Naive B cell (primary cell): Measurements from ENCODE around the gene TSKS. TPM values are rescaled to one million over a fixed set of nuclear protein-coding genes. Genes with fewer than 3 reads are reported as not detected.

Experiments used
- ATAC-seq, 2 donors: fragments of 150-1000 bp; cut with Tn5 transposase; 2 replicates each; pipeline ENCODE4 v1.10.0; 2021; ENCODE audit warnings: low read depth in 2 of 2, mild to moderate bottlenecking in 2 of 2, moderate library complexity in 2 of 2
- DNase-seq: peaks from one replicate; pipeline ENCODE4 v3.0.0; 2022
- H3K27ac Mint-ChIP-seq, 6 donors: one replicate each; pipeline ENCODE4 v1.8.0; 2020 to 2022; ENCODE audit warnings: mild to moderate bottlenecking in 6 of 6, mixed read lengths in 6 of 6, moderate library complexity in 5 of 6, inconsistent platforms in 2 of 6
- H3K27me3 Mint-ChIP-seq, 3 donors: one replicate each; pipeline ENCODE4 v1.8.0; 2021 to 2022; ENCODE audit warnings: mixed read lengths in 3 of 3, mild to moderate bottlenecking in 1 of 3
- H3K36me3 Mint-ChIP-seq, 2 donors: one replicate each; pipeline ENCODE4 v1.8.0; 2020 to 2022; ENCODE audit warnings: mixed read lengths in 2 of 2, inconsistent platforms in 1 of 2, mild to moderate bottlenecking in 1 of 2
- H3K4me1 Mint-ChIP-seq, 3 donors: one replicate each; pipeline ENCODE4 v1.8.0; 2020 to 2022; ENCODE audit warnings: mixed read lengths in 3 of 3, inconsistent platforms in 1 of 3, mild to moderate bottlenecking in 1 of 3, moderate library complexity in 1 of 3
- H3K4me3 Mint-ChIP-seq, 8 donors: one replicate each; pipeline ENCODE4 v1.8.0; 2020 to 2022; ENCODE audit warnings: mild to moderate bottlenecking in 8 of 8, mixed read lengths in 8 of 8, moderate library complexity in 8 of 8, inconsistent platforms in 2 of 8
- H3K9me3 Mint-ChIP-seq, 7 donors: one replicate each; pipeline ENCODE4 v1.8.0; 2020 to 2022; ENCODE audit warnings: mixed read lengths in 7 of 7, mild to moderate bottlenecking in 5 of 7, inconsistent platforms in 2 of 7, moderate library complexity in 1 of 7
- polyA plus RNA-seq, 6 donors: library from polyadenylated mRNA; unstranded; fragments of 300-500 nt; fragmentation: Illumina TruSeq; gene quantifications; one replicate each; pipeline ENCODE4 v1.2.3, GENCODE V29; 2021; ENCODE audit warnings: low read depth in 6 of 6

TSKS gene
- polyA plus RNA-seq, 6 donors from 2014 or later = 0.18 TPM; not detected in 5

GRCh38 chr19:49788857-49789256 is 25.8 kb upstream of the TSKS start:
- Mint-ChIP-seq H3K27ac (peak overlapping the region in 1 of 6 donors; percentile 39), H3K9me3 (no peaks in the 10 kb centered on the region), H3K4me3 (no peak overlapping the region), H3K4me1 (peaks cover 14 to 30% (median 19%) of the 10 kb centered on the region in 3 donors), H3K36me3 (peaks cover 18 to 20% of the 10 kb centered on the region in 2 donors), H3K27me3 (no peaks in the 10 kb centered on the region)
- DNase-seq (no peak), ATAC-seq (no peak)

GRCh38 chr19:49787746-49788145 is 24.6 kb upstream of the TSKS start:
- H3K36me3 Mint-ChIP-seq = peaks cover 23 to 24% of the 10 kb centered on the region in 2 donors
- H3K27ac Mint-ChIP-seq = peak overlapping the region in 1 of 6 donors; percentile 42
- H3K4me3 Mint-ChIP-seq = no peak overlapping the region
- peaks cover 13 to 37% (median 19%) of the 10 kb centered on the region in 3 donors for H3K4me1 Mint-ChIP-seq
- H3K9me3 Mint-ChIP-seq = no peaks in the 10 kb centered on the region
- ATAC-seq = no peak
- DNase-seq = no peak
- no peaks in the 10 kb centered on the region for H3K27me3 Mint-ChIP-seq

GRCh38 chr19:49786376-49786820 is 23.3 kb upstream of the TSKS start:
- no peaks in the 10 kb centered on the region for H3K9me3 Mint-ChIP-seq
- peaks cover 13 to 34% (median 25%) of the 10 kb centered on the region in 3 donors for H3K4me1 Mint-ChIP-seq
- peak overlapping the region in 3 of 6 donors; percentile 39 to 49 (median 48) for H3K27ac Mint-ChIP-seq
- DNase-seq (no peak), ATAC-seq (no peak)
- H3K27me3 Mint-ChIP-seq = no peaks in the 10 kb centered on the region
- H3K36me3 Mint-ChIP-seq = peaks cover 24 to 25% of the 10 kb centered on the region in 2 donors
- no peak overlapping the region for H3K4me3 Mint-ChIP-seq

- DNase-seq (no peak), ATAC-seq (no peak)
- Mint-ChIP-seq H3K4me1 (peaks cover 32 to 42% (median 37%) of the 10 kb centered on the region in 3 donors), H3K36me3 (peaks cover 16 to 25% of the 10 kb centered on the region in 2 donors), H3K4me3 (no peak overlapping the region), H3K9me3 (no peaks in the 10 kb centered on the region), H3K27me3 (no peaks in the 10 kb centered on the region), H3K27ac (no peak overlapping the region)
Measured at GRCh38 chr19:49782515-49782914, 19.4 kb upstream of the TSKS start.

GRCh38 chr19:49781394-49781793 is 18.3 kb upstream of the TSKS start:
- peak overlapping the region in 1 of 8 donors; percentile 46 for H3K4me3 Mint-ChIP-seq
- peaks cover 16 to 25% of the 10 kb centered on the region in 2 donors for H3K36me3 Mint-ChIP-seq
- H3K9me3 Mint-ChIP-seq = no peaks in the 10 kb centered on the region
- no peaks in the 10 kb centered on the region for H3K27me3 Mint-ChIP-seq
- DNase-seq = no peak
- H3K4me1 Mint-ChIP-seq = peaks cover 31 to 41% (median 39%) of the 10 kb centered on the region in 3 donors
- H3K27ac Mint-ChIP-seq = peak overlapping the region in 4 of 6 donors; percentile 49 to 91 (median 84)
- no peak for ATAC-seq

GRCh38 chr19:49780861-49781260 is 17.8 kb upstream of the TSKS start:
- Mint-ChIP-seq H3K27me3 (no peaks in the 10 kb centered on the region), H3K4me1 (peaks cover 30 to 44% (median 43%) of the 10 kb centered on the region in 3 donors), H3K9me3 (no peaks in the 10 kb centered on the region), H3K27ac (peak overlapping the region in 4 of 6 donors; percentile 74 to 91 (median 84)), H3K36me3 (peaks cover 16 to 25% of the 10 kb centered on the region in 2 donors), H3K4me3 (peak overlapping the region in 4 of 8 donors; percentile 32 to 82 (median 69))
- DNase-seq (no peak), ATAC-seq (no peak)

- Mint-ChIP-seq H3K4me1 (peaks cover 30 to 38% (median 38%) of the 10 kb centered on the region in 3 donors), H3K27ac (peak overlapping the region; percentile 33 to 91 (median 80)), H3K36me3 (peaks cover 11 to 19% of the 10 kb centered on the region in 2 donors), H3K4me3 (peak overlapping the region in 6 of 8 donors; percentile 19 to 82 (median 50)), H3K9me3 (no peaks in the 10 kb centered on the region), H3K27me3 (no peaks in the 10 kb centered on the region)
- ATAC-seq = peak; percentile 73 to 74
- DNase-seq = peak; percentile 17
Measured at GRCh38 chr19:49779731-49780555, 16.8 kb upstream of the TSKS start.

- ATAC-seq = no peak
- Mint-ChIP-seq H3K9me3 (no peaks in the 10 kb centered on the region), H3K4me1 (peaks cover 44 to 48% (median 44%) of the 10 kb centered on the region in 3 donors), H3K27ac (peak overlapping the region in 2 of 6 donors; percentile 47 to 72), H3K4me3 (no peak overlapping the region), H3K27me3 (no peaks in the 10 kb centered on the region), H3K36me3 (peaks cover 0 to 10% of the 10 kb centered on the region in 2 donors)
- no peak for DNase-seq
Measured at GRCh38 chr19:49776371-49776764, 13.3 kb upstream of the TSKS start.

GRCh38 chr19:49775742-49776370 is 12.8 kb upstream of the TSKS start:
- peaks cover 39 to 43% (median 40%) of the 10 kb centered on the region in 3 donors for H3K4me1 Mint-ChIP-seq
- H3K36me3 Mint-ChIP-seq = peaks cover 0 to 10% of the 10 kb centered on the region in 2 donors
- no peaks in the 10 kb centered on the region for H3K27me3 Mint-ChIP-seq
- DNase-seq = no peak
- no peak overlapping the region for H3K4me3 Mint-ChIP-seq
- no peak for ATAC-seq
- no peaks in the 10 kb centered on the region for H3K9me3 Mint-ChIP-seq
- H3K27ac Mint-ChIP-seq = no peak overlapping the region

GRCh38 chr19:49774969-49775368 is 11.9 kb upstream of the TSKS start:
- peak overlapping the region in 1 of 6 donors; percentile 36 for H3K27ac Mint-ChIP-seq
- H3K4me1 Mint-ChIP-seq = peaks cover 36 to 41% (median 38%) of the 10 kb centered on the region in 3 donors
- peaks cover 0 to 10% of the 10 kb centered on the region in 2 donors for H3K36me3 Mint-ChIP-seq
- H3K4me3 Mint-ChIP-seq = no peak overlapping the region
- no peak for DNase-seq
- H3K27me3 Mint-ChIP-seq = no peaks in the 10 kb centered on the region
- ATAC-seq = no peak
- no peaks in the 10 kb centered on the region for H3K9me3 Mint-ChIP-seq

- Mint-ChIP-seq H3K36me3 (peaks cover 0 to 10% of the 10 kb centered on the region in 2 donors), H3K9me3 (no peaks in the 10 kb centered on the region), H3K4me3 (peak overlapping the region in 1 of 8 donors; percentile 16), H3K27me3 (no peaks in the 10 kb centered on the region), H3K27ac (peak overlapping the region in 1 of 6 donors; percentile 63), H3K4me1 (peaks cover 37 to 44% (median 39%) of the 10 kb centered on the region in 3 donors)
- DNase-seq (no peak), ATAC-seq (no peak)
Measured at GRCh38 chr19:49773663-49774350, 10.7 kb upstream of the TSKS start.

GRCh38 chr19:49772850-49773432 is 9.8 kb upstream of the TSKS start:
- Mint-ChIP-seq H3K27me3 (no peaks in the 10 kb centered on the region), H3K4me3 (peak overlapping the region in 1 of 8 donors; percentile 16), H3K4me1 (peaks cover 44 to 48% (median 47%) of the 10 kb centered on the region in 3 donors), H3K27ac (peak overlapping the region in 1 of 6 donors; percentile 65), H3K36me3 (peaks cover 0 to 10% of the 10 kb centered on the region in 2 donors), H3K9me3 (no peaks in the 10 kb centered on the region)
- ATAC-seq (no peak), DNase-seq (no peak)
